ENCODE results near the gene KRT26.

- TF ChIP-seq YY1 (IDR thresholded peaks at IDR 0.05; ENCODE audit: low read depth, low read length), result no peak
- TF ChIP-seq ZSCAN29 (IDR thresholded peaks at IDR 0.05), result no peak
- no peak for TF ChIP-seq EED (IDR thresholded peaks at IDR 0.05; ENCODE audit: low read depth)
- TF ChIP-seq POLR2A (IDR thresholded peaks at IDR 0.05; ENCODE audit: low read depth, low read length), result no peak
- TF ChIP-seq, protein P1, sequence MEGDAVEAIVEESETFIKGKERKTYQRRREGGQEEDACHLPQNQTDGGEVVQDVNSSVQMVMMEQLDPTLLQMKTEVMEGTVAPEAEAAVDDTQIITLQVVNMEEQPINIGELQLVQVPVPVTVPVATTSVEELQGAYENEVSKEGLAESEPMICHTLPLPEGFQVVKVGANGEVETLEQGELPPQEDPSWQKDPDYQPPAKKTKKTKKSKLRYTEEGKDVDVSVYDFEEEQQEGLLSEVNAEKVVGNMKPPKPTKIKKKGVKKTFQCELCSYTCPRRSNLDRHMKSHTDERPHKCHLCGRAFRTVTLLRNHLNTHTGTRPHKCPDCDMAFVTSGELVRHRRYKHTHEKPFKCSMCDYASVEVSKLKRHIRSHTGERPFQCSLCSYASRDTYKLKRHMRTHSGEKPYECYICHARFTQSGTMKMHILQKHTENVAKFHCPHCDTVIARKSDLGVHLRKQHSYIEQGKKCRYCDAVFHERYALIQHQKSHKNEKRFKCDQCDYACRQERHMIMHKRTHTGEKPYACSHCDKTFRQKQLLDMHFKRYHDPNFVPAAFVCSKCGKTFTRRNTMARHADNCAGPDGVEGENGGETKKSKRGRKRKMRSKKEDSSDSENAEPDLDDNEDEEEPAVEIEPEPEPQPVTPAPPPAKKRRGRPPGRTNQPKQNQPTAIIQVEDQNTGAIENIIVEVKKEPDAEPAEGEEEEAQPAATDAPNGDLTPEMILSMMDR (IDR thresholded peaks at IDR 0.05 in 2 of 3, conservative IDR thresholded peaks at IDR 0.05 in 1 of 3; ENCODE audit: control insufficient read depth in 2 of 3, extremely low read depth in 1 of 3, insufficient read depth in 1 of 3, low read depth in 3 of 3, low read length in 3 of 3), result no peak
- TF ChIP-seq CBX5 (IDR thresholded peaks at IDR 0.05; ENCODE audit: low read depth), result no peak
- TF ChIP-seq GABPA (IDR thresholded peaks at IDR 0.05; ENCODE audit: low read depth), result no peak
- TF ChIP-seq NKRF (conservative IDR thresholded peaks at IDR 0.05), result no peak
- TF ChIP-seq STAT1 (conservative IDR thresholded peaks at IDR 0.05), result no peak
- TF ChIP-seq ZBTB40 (IDR thresholded peaks at IDR 0.05; ENCODE audit: borderline replicate concordance), result no peak
- TF ChIP-seq, protein P2, sequence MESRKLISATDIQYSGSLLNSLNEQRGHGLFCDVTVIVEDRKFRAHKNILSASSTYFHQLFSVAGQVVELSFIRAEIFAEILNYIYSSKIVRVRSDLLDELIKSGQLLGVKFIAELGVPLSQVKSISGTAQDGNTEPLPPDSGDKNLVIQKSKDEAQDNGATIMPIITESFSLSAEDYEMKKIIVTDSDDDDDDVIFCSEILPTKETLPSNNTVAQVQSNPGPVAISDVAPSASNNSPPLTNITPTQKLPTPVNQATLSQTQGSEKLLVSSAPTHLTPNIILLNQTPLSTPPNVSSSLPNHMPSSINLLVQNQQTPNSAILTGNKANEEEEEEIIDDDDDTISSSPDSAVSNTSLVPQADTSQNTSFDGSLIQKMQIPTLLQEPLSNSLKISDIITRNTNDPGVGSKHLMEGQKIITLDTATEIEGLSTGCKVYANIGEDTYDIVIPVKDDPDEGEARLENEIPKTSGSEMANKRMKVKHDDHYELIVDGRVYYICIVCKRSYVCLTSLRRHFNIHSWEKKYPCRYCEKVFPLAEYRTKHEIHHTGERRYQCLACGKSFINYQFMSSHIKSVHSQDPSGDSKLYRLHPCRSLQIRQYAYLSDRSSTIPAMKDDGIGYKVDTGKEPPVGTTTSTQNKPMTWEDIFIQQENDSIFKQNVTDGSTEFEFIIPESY (IDR thresholded peaks at IDR 0.05), result no peak
- no peak for TF ChIP-seq NR2C2 (IDR thresholded peaks at IDR 0.05; ENCODE audit: borderline replicate concordance, control insufficient read depth, insufficient read length, low read depth)
- TF ChIP-seq PKNOX1 (IDR thresholded peaks at IDR 0.05), result no peak
- TF ChIP-seq, protein P3, sequence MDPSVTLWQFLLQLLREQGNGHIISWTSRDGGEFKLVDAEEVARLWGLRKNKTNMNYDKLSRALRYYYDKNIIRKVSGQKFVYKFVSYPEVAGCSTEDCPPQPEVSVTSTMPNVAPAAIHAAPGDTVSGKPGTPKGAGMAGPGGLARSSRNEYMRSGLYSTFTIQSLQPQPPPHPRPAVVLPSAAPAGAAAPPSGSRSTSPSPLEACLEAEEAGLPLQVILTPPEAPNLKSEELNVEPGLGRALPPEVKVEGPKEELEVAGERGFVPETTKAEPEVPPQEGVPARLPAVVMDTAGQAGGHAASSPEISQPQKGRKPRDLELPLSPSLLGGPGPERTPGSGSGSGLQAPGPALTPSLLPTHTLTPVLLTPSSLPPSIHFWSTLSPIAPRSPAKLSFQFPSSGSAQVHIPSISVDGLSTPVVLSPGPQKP (IDR thresholded peaks at IDR 0.05; ENCODE audit: low read depth, low read length), result no peak
These were observed 44.6 kb upstream of the KRT26 start for GRCh38 chr17:40816569-40816968.

Data from GM12878 (cell line).